GM19351 (cell line): ENCODE data around the gene RNF213.
"Not testable (repeated sequence)": the region's sequence is repeated elsewhere in the genome, so short reads cannot be mapped to it uniquely, and the experiment has no call there.

Experiments used
- ATAC-seq: cut with Tn5 transposase; IDR thresholded peaks from one replicate; pipeline ENCODE4 v1.9.1; 2021; ENCODE audit warnings: mild to moderate bottlenecking, moderate library complexity; ENCODE audit not compliant: unreplicated experiment

RNF213 gene

DNA sequence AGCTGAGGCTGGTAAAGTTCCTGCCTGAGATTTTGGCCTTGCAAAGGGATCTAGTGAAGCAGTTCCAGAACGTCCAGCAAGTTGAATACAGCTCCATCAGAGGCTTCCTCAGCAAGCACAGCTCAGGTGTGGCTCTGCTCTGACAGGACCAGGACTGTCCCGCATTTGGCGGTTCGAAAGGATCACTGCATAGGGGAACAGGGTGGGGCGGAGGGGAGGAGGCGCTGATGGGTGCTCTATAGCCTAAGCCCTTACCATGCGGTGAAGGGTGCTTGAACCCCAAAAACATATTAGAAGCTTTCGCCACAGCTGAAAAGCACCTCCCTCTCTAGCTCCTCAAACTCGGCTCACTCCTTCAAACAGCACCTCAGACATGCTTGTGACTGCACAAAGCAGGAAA is 124.4 kb downstream of the RNF213 start:
- no peak for ATAC-seq

- ATAC-seq = no peak
These were observed 125.7 kb downstream of the RNF213 start for GRCh38 chr17:80386341-80386740.

DNA sequence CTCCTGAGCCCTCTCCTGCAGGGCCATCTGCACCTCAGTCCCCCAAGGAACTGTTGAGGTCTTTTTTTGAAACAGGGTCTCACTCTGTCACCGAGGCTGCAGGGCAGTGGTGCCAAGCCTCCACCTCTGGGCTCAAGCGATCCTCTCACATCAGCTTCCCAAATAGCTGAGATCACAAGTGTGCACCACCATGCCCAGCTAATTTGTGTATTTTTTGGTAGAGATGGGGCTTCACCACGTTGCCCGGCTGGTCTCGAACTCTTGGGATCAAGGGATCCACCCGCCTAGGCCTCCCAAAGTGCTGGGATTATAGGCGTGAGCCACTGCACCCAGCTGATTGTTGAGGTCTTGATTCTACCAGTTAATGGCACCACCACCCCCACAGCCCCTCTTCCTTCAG is 126.4 kb downstream of the RNF213 start:
- ATAC-seq = no peak

GRCh38 chr17:80388175-80388574 is 127.5 kb downstream of the RNF213 start:
- no peak for ATAC-seq

DNA sequence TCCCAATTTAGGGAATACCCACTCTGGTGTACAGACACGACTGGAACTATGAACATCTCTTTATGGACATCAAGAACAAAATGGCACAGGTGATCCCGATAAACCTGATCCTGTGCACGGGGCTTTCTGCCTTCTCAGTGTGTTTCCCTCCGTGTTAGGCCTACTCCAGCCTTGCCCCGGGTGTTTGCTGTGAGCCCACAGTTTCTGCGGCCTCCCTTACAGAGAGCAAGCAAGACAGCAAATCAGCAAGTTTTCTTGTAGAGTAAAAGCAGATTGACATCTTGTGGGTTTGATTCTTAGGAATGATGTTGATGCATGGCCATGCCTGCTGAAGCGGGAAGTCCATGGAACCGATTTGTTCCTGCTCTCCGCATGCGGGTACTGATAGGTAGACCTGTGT is 127.9 kb downstream of the RNF213 start:
- ATAC-seq = no peak

- no peak for ATAC-seq
These were observed 128.7 kb downstream of the RNF213 start for GRCh38 chr17:80389011-80389995.

DNA sequence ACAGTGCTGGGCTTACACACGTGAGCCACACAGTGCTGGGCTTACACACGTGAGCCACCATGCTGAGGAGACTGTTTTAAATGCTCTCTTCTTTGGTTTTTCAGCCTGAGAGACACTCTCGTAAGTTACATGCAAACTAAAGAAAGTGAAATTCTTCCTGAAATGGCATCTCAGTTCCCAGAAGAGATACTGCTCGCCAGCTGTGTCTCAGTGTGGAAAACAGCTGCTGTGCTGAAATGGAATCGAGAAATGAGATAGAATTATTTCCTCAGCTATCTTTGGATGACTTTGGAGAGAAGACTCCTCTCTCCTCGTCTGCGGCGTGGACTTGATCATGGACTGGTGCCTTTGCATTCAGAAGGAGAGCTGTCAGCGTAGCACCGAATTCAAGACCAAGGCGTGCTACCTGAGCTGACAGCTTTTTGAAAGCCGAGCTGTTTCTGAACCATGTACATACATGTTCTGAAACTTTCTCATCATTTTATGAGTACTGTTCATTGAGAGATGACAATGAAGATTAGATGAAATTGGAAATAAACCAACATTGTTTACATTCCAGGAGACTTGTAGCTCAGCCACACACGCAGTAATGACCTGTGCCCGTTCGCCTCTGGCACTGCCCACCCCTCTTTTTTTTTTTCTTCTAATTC is 132.7 kb downstream of the RNF213 start:
- no peak for ATAC-seq

GRCh38 chr17:80393961-80394360 is 133.3 kb downstream of the RNF213 start:
- no peak for ATAC-seq

DNA sequence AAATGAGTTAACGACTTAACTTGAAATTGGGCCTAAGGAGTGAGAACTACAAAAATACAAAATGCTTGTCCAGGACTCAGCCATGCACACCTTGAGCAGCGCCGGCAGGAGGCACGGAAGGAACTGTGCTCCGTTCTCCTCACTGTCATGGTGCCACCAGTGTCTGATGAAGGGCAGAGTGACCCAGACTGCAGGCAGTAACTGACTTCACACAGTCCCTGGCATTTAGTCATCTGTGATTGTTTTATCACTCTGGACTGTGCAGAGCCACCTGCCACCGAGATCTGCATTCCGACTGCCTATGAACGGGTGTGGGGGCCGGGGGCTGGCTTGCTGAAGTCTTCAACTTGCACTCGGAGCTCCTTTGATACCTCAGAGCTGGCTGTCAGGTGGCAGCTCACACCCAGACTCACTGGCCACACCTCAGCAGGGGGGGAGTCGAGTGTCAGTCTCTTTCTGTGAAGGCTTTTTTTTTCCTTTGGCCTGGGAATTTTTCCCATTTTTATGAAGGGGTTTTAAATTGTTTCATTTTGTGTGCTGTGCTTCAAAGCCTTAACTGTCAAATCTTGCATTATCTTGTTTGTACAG is 134.1 kb downstream of the RNF213 start:
- ATAC-seq = no peak

GRCh38 chr17:80395402-80396151 is 134.9 kb downstream of the RNF213 start:
- ATAC-seq = no peak

DNA sequence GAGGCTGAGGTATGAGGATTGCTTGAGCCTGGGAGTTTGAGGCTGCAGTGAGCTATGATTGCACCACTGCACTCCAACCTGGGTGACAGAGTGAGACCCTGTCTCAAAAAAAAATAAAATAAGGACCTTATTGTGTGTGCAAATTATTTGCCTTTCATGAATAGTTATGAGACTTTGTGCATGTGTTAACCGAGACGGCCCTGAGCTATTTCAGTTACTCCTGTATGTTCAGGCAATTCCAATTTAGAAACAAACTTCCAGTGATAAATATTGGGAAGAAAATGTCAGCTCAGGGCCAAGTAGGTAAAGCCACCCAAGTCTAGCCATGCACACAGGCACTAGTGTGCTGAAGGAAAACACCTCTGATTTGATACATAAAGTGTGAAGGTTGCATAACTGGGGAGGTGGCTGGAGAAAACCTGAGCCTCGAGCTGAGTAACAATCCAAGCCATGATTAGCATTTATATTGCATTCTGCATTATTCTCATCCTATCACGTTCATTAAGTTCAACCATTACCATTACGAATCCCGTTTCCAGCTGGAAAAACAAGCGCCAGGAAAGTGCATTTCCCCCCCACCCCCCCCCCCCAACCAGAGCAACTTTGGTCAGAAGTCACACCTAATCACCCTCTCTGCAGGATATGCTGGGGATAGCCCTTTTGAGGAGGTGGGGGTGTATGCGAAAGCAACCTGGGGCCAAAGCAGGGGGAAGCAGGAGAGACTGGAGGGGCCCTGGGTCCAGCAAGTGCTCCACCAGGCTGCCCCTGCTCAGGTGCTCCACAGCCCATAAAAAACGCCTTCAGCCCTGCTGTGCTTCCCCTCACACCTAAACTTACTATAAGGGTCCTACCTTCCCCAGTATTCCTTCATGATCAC is 135.7 kb downstream of the RNF213 start:
- ATAC-seq = no peak

- no peak for ATAC-seq
These were observed 136.4 kb downstream of the RNF213 start for GRCh38 chr17:80397034-80397387.

DNA sequence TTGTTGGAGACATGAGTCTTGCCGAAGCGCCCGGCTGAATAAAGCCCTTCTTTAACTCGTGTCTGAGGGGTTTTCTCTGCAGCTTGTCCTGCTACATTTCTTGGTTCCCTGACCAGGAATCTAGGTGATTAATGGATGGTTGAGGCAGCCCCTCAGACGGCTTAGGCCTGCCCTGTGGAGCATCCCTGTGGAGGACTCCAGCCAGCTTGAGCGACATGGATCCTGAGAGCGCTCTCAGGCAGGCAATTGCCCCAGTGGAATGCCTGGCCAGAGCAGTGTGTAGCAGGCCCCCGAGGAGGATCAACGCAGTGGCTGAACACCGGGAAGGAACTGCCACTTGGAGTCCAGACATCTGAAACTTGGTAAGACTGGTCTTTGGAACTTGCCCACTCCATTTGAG is 137.0 kb downstream of the RNF213 start:
- ATAC-seq = no peak

DNA sequence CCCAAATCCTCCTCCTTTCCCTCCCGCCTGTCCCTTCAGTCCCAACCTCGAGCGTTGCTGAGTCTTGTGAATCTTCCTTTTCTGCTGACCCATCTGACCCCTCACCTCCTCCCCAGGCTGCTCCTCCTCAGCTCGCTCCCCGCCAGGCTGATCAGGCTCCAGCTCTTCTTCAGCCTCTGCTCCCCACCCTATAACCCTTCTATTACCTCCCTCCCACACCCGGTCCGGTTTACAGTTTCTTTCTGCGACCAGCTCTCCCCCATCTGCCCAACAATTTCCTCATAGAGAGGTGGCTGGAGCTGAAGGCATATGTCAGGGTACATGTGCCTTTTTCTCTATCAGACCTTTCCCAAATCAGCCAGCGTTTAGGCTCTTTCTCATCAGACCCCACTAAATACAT is 140.4 kb downstream of the RNF213 start:
- not testable (repeated sequence) for ATAC-seq

- ATAC-seq = not testable (repeated sequence)
These were observed 141.4 kb downstream of the RNF213 start for GRCh38 chr17:80402102-80402501.

GRCh38 chr17:80402959-80403358 is 142.3 kb downstream of the RNF213 start:
- no peak for ATAC-seq

- no peak for ATAC-seq
These were observed 145.5 kb downstream of the RNF213 start for GRCh38 chr17:80406146-80406545.

- ATAC-seq = not testable (repeated sequence)
These were observed 147.3 kb downstream of the RNF213 start for GRCh38 chr17:80407917-80408316.

DNA sequence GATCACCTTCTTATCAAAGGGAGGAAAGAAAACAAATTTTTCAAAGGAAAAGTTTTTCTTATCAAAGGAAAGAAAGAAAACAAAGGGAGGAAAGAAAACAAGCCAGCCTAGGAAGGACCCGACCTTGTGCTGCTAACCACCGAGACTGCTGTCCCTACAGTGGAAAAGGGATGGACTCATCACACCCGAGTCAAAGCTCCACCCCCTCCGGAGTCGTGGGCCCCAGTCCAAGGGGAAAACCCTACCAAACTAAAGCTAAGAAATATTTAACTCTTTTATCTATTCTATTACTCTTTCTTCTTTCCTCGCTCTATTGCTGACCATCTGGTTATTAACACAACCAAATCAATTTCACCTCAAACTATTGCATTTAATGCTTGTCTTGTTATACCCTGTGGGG is 148.2 kb downstream of the RNF213 start:
- ATAC-seq = no peak

GRCh38 chr17:80409626-80410025 is 149.0 kb downstream of the RNF213 start:
- ATAC-seq = no peak
